ENCODE data around the gene ZSCAN18. TPM values are rescaled to one million over a fixed set of nuclear protein-coding genes. Genes with fewer than 3 reads are reported as not detected.

Gene ZSCAN18
- total RNA-seq, 1 experiment from 2014 or later = 45.8 TPM

GRCh38 chr19:58091251-58091995 lies 6.6 kb downstream of the ZSCAN18 start:
- BruUV-seq (replicated peaks) = no TSS peak
- intact Hi-C loops (cut with micrococcal nuclease; ENCODE audit: unreplicated experiment) = no loop called here
- CTCF ChIA-PET = no interaction called here
- Mint-ChIP-seq H3K4me3 (ENCODE audit: low read depth, unreplicated experiment) (no peak overlapping the region), H3K36me3 (ENCODE audit: insufficient read depth, unreplicated experiment) (peaks cover 37% of the 10 kb centered on the region), H3K9me3 (ENCODE audit: low read depth, unreplicated experiment) (peaks cover 13% of the 10 kb centered on the region), H3K4me1 (ENCODE audit: low read depth, unreplicated experiment) (no peaks in the 10 kb centered on the region), H3K27ac (ENCODE audit: unreplicated experiment) (no peak overlapping the region), H3K27me3 (ENCODE audit: unreplicated experiment) (no peaks in the 10 kb centered on the region)
- DNase-seq = no peak
- TF ChIP-seq, protein P1, sequence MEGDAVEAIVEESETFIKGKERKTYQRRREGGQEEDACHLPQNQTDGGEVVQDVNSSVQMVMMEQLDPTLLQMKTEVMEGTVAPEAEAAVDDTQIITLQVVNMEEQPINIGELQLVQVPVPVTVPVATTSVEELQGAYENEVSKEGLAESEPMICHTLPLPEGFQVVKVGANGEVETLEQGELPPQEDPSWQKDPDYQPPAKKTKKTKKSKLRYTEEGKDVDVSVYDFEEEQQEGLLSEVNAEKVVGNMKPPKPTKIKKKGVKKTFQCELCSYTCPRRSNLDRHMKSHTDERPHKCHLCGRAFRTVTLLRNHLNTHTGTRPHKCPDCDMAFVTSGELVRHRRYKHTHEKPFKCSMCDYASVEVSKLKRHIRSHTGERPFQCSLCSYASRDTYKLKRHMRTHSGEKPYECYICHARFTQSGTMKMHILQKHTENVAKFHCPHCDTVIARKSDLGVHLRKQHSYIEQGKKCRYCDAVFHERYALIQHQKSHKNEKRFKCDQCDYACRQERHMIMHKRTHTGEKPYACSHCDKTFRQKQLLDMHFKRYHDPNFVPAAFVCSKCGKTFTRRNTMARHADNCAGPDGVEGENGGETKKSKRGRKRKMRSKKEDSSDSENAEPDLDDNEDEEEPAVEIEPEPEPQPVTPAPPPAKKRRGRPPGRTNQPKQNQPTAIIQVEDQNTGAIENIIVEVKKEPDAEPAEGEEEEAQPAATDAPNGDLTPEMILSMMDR (IDR thresholded peaks at IDR 0.05; ENCODE audit: unreplicated experiment) = no peak

DNA sequence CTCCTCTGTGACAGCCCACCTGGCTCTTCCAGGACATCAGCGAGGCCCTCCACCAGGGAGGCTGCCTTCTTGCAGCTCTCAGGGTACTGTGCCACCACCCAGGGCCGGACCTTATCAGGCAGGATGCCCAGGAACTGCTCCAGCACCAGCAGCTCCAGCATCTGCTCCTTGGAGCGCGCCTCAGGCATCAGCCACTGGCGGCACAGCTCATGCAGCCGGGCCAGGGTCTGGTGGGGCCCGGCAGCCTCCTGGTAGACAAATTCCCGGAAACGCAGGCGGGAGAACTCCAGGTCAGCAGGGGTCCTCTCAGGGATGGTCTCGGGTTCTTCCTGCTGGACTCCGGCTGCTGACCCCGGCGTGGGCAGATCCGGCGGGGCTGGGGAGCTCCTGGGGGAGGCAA lies 8.2 kb downstream of the ZSCAN18 start:
- Mint-ChIP-seq H3K27me3 (ENCODE audit: unreplicated experiment) (no peaks in the 10 kb centered on the region), H3K36me3 (ENCODE audit: insufficient read depth, unreplicated experiment) (peaks cover 28% of the 10 kb centered on the region), H3K27ac (ENCODE audit: unreplicated experiment) (no peak overlapping the region), H3K9me3 (ENCODE audit: low read depth, unreplicated experiment) (peaks cover 14% of the 10 kb centered on the region), H3K4me1 (ENCODE audit: low read depth, unreplicated experiment) (no peaks in the 10 kb centered on the region), H3K4me3 (ENCODE audit: low read depth, unreplicated experiment) (no peak overlapping the region)
- TF ChIP-seq, protein P1 (IDR thresholded peaks at IDR 0.05; ENCODE audit: unreplicated experiment) = no peak
- CTCF ChIA-PET = no interaction called here
- intact Hi-C loops (cut with micrococcal nuclease; ENCODE audit: unreplicated experiment) = no loop called here
- BruUV-seq (replicated peaks) = no TSS peak
- DNase-seq = no peak

- H3K4me3 Mint-ChIP-seq (ENCODE audit: low read depth, unreplicated experiment) = no peak overlapping the region
- no peaks in the 10 kb centered on the region for H3K27me3 Mint-ChIP-seq (ENCODE audit: unreplicated experiment)
- TF ChIP-seq, protein P1 (IDR thresholded peaks at IDR 0.05; ENCODE audit: unreplicated experiment) = no peak
- H3K9me3 Mint-ChIP-seq (ENCODE audit: low read depth, unreplicated experiment) = peaks cover 15% of the 10 kb centered on the region
- H3K4me1 Mint-ChIP-seq (ENCODE audit: low read depth, unreplicated experiment) = no peaks in the 10 kb centered on the region
- no peak for DNase-seq
- CTCF ChIA-PET = no interaction called here
- BruUV-seq (replicated peaks) = no TSS peak
- peaks cover 35% of the 10 kb centered on the region for H3K36me3 Mint-ChIP-seq (ENCODE audit: insufficient read depth, unreplicated experiment)
- intact Hi-C loops (cut with micrococcal nuclease; ENCODE audit: unreplicated experiment) = no loop called here
- H3K27ac Mint-ChIP-seq (ENCODE audit: unreplicated experiment) = no peak overlapping the region
These were observed 9.4 kb downstream of the ZSCAN18 start for GRCh38 chr19:58088521-58089052.

- Mint-ChIP-seq H3K9me3 (ENCODE audit: low read depth, unreplicated experiment) (peaks cover 12% of the 10 kb centered on the region), H3K27ac (ENCODE audit: unreplicated experiment) (no peak overlapping the region), H3K36me3 (ENCODE audit: insufficient read depth, unreplicated experiment) (peaks cover 30% of the 10 kb centered on the region), H3K4me3 (ENCODE audit: low read depth, unreplicated experiment) (no peak overlapping the region), H3K27me3 (ENCODE audit: unreplicated experiment) (no peaks in the 10 kb centered on the region), H3K4me1 (ENCODE audit: low read depth, unreplicated experiment) (no peaks in the 10 kb centered on the region)
- BruUV-seq (replicated peaks) = no TSS peak
- CTCF ChIA-PET = no interaction called here
- DNase-seq = no peak
- intact Hi-C loops (cut with micrococcal nuclease; ENCODE audit: unreplicated experiment) = no loop called here
- TF ChIP-seq, protein P1 (IDR thresholded peaks at IDR 0.05; ENCODE audit: unreplicated experiment) = no peak
These were observed 11.0 kb downstream of the ZSCAN18 start for GRCh38 chr19:58086825-58087710.
